Type B pancreatic cell (in vitro differentiated cells): ENCODE measurements around the gene TK2. TPM values are rescaled to one million over a fixed set of nuclear protein-coding genes. Genes with fewer than 3 reads are reported as not detected.
"Not testable (repeated sequence)": the region's sequence is repeated elsewhere in the genome, so short reads cannot be mapped to it uniquely, and the experiment has no call there.

Source experiments
- DNase-seq: peaks from one replicate; pipeline ENCODE4 v3.0.0; 2021; ENCODE audit warnings: mixed read lengths; ENCODE audit not compliant: unreplicated experiment; ENCODE audit errors: extremely low spot score
- H3K27ac Mint-ChIP-seq: 2 replicates; pipeline ENCODE4 v1.8.0; 2021; ENCODE audit warnings: mild to moderate bottlenecking, mixed read lengths
- H3K27me3 Mint-ChIP-seq: 2 replicates; pipeline ENCODE4 v1.8.0; 2021; ENCODE audit warnings: mixed read lengths
- H3K36me3 Mint-ChIP-seq: 2 replicates; pipeline ENCODE4 v1.8.0; 2021; ENCODE audit warnings: mixed read lengths
- H3K4me1 Mint-ChIP-seq: one replicate; pipeline ENCODE4 v1.8.0; 2021; ENCODE audit warnings: mixed read lengths; ENCODE audit not compliant: unreplicated experiment
- H3K4me3 Mint-ChIP-seq: 2 replicates; pipeline ENCODE4 v1.8.0; 2021; ENCODE audit warnings: mild to moderate bottlenecking, mixed read lengths
- H3K9me3 Mint-ChIP-seq: 2 replicates; pipeline ENCODE4 v1.8.0; 2021; ENCODE audit warnings: mixed read lengths
- CTCF ChIP-seq: fragments of 200-600 bp; sonication (generic); conservative IDR thresholded peaks from 2 replicates; pipeline ENCODE4 v1.5.0; 2021; ENCODE audit warnings: antibody characterized with exemption, mild to moderate bottlenecking
- total RNA-seq: library from RNA; stranded (reverse); gene quantifications from 2 replicates; pipeline ENCODE4 v1.2.1, GENCODE V29; 2021; ENCODE audit warnings: low replicate concordance

TK2 gene
- total RNA-seq, 1 donor from 2014 or later, result 18.4 TPM

- no peaks in the 10 kb centered on the region for H3K9me3 Mint-ChIP-seq
- H3K36me3 Mint-ChIP-seq, result peaks cover 13% of the 10 kb centered on the region
- TF ChIP-seq CTCF, result no peak
- no peak overlapping the region for H3K27ac Mint-ChIP-seq
- DNase-seq, result no peak
- H3K4me3 Mint-ChIP-seq, result no peak overlapping the region
- no peaks in the 10 kb centered on the region for H3K27me3 Mint-ChIP-seq
- H3K4me1 Mint-ChIP-seq, result no peaks in the 10 kb centered on the region
Observed at GRCh38 chr16:66569131-66569530, 19.2 kb upstream of the TK2 start.

GRCh38 chr16:66568355-66568754 lies 18.4 kb upstream of the TK2 start:
- H3K36me3 Mint-ChIP-seq, result peaks cover 13% of the 10 kb centered on the region
- H3K27me3 Mint-ChIP-seq, result no peaks in the 10 kb centered on the region
- H3K9me3 Mint-ChIP-seq, result no peaks in the 10 kb centered on the region
- TF ChIP-seq CTCF, result no peak
- H3K4me1 Mint-ChIP-seq, result no peaks in the 10 kb centered on the region
- DNase-seq, result no peak
- H3K27ac Mint-ChIP-seq, result no peak overlapping the region
- H3K4me3 Mint-ChIP-seq, result no peak overlapping the region

- not testable (repeated sequence) for H3K9me3 Mint-ChIP-seq
Observed at GRCh38 chr16:66567270-66567669, 17.3 kb upstream of the TK2 start.

GRCh38 chr16:66566051-66566901 lies 16.4 kb upstream of the TK2 start, which contains the start of gene CMTM1:
Gene CMTM1 (plus strand): TSS chr16:66566439. CDS start chr16:66566514, 75 bp downstream.
- Mint-ChIP-seq H3K4me1 (peaks cover 5% of the 10 kb centered on the region), H3K9me3 (no peaks in the 10 kb centered on the region), H3K4me3 (no peak within 1 kb of the TSS), H3K27ac (no peak within 1 kb of the TSS), H3K27me3 (no peaks in the 10 kb centered on the region), H3K36me3 (peaks cover 16% of the 10 kb centered on the region)
- no peak for DNase-seq
- no peak for TF ChIP-seq CTCF

More at GRCh38 chr16:66567270-66567669, 17.3 kb upstream of the TK2 start:
- not testable (repeated sequence) for DNase-seq, H3K27me3 Mint-ChIP-seq, H3K27ac Mint-ChIP-seq, H3K4me1 Mint-ChIP-seq, H3K4me3 Mint-ChIP-seq
- peaks cover 13% of the 10 kb centered on the region for H3K36me3 Mint-ChIP-seq

GRCh38 chr16:66563574-66564334 lies 13.8 kb upstream of the TK2 start:
- H3K4me1 Mint-ChIP-seq, result peaks cover 5% of the 10 kb centered on the region
- peaks cover 25% of the 10 kb centered on the region for H3K36me3 Mint-ChIP-seq
- DNase-seq, result no peak
- H3K27me3 Mint-ChIP-seq, result no peaks in the 10 kb centered on the region
- H3K27ac Mint-ChIP-seq, result no peak overlapping the region
- TF ChIP-seq CTCF, result no peak
- H3K4me3 Mint-ChIP-seq, result no peak overlapping the region
- no peaks in the 10 kb centered on the region for H3K9me3 Mint-ChIP-seq

GRCh38 chr16:66562986-66563385 lies 13.1 kb upstream of the TK2 start:
- H3K4me1 Mint-ChIP-seq, result peaks cover 5% of the 10 kb centered on the region
- DNase-seq, result no peak
- H3K9me3 Mint-ChIP-seq, result no peaks in the 10 kb centered on the region
- peaks cover 25% of the 10 kb centered on the region for H3K36me3 Mint-ChIP-seq
- no peak overlapping the region for H3K27ac Mint-ChIP-seq
- H3K27me3 Mint-ChIP-seq, result no peaks in the 10 kb centered on the region
- no peak for TF ChIP-seq CTCF
- H3K4me3 Mint-ChIP-seq, result no peak overlapping the region
